ENCODE measurements around the gene MYL7.

The MYL7 gene

GRCh38 chr7:44101966-44102845 lies 38.9 kb downstream of the MYL7 start:
- no peaks in the 10 kb centered on the region for H3K27me3 ChIP-seq (ENCODE audit: insufficient read depth, low read depth, severe bottlenecking)
- no peak for TF ChIP-seq CTCF (IDR thresholded peaks at IDR 0.05; ENCODE audit: low read depth, low read length)
- peaks cover 10% of the 10 kb centered on the region for H3K36me3 ChIP-seq
- H3K9me3 ChIP-seq (ENCODE audit: severe bottlenecking) = no peaks in the 10 kb centered on the region
- H3K4me3 ChIP-seq (ENCODE audit: low read depth, low read length) = no peak overlapping the region
- no peak overlapping the region for H3K27ac ChIP-seq
- no peak for DNase-seq

- no peaks in the 10 kb centered on the region for H3K9me3 ChIP-seq (ENCODE audit: severe bottlenecking)
- DNase-seq = no peak
- H3K27ac ChIP-seq = no peak overlapping the region
- no peak for TF ChIP-seq CTCF (IDR thresholded peaks at IDR 0.05; ENCODE audit: low read depth, low read length)
- peaks cover 5% of the 10 kb centered on the region for H3K36me3 ChIP-seq
- H3K27me3 ChIP-seq (ENCODE audit: insufficient read depth, low read depth, severe bottlenecking) = no peaks in the 10 kb centered on the region
- no peak overlapping the region for H3K4me3 ChIP-seq (ENCODE audit: low read depth, low read length)
Observed at GRCh38 chr7:44101303-44101965, 39.7 kb downstream of the MYL7 start.

- no peak overlapping the region for H3K4me3 ChIP-seq (ENCODE audit: low read depth, low read length)
Observed at GRCh38 chr7:44100458-44101302, 40.5 kb downstream of the MYL7 start.

GRCh38 chr7:44099669-44100068 lies 41.5 kb downstream of the MYL7 start:
- TF ChIP-seq CTCF (IDR thresholded peaks at IDR 0.05; ENCODE audit: low read depth, low read length) = no peak
- no peak overlapping the region for H3K27ac ChIP-seq
- no peaks in the 10 kb centered on the region for H3K9me3 ChIP-seq (ENCODE audit: severe bottlenecking)
- no peak for DNase-seq
- H3K4me3 ChIP-seq (ENCODE audit: low read depth, low read length) = no peak overlapping the region
- no peaks in the 10 kb centered on the region for H3K36me3 ChIP-seq
- no peaks in the 10 kb centered on the region for H3K27me3 ChIP-seq (ENCODE audit: insufficient read depth, low read depth, severe bottlenecking)

More at GRCh38 chr7:44100458-44101302, 40.5 kb downstream of the MYL7 start:
- no peak overlapping the region for H3K27ac ChIP-seq
- no peak for DNase-seq
- no peaks in the 10 kb centered on the region for H3K9me3 ChIP-seq (ENCODE audit: severe bottlenecking)
- no peaks in the 10 kb centered on the region; the same call in 1 of the 2 replicates for H3K36me3 ChIP-seq
- no peak for TF ChIP-seq CTCF (IDR thresholded peaks at IDR 0.05; ENCODE audit: low read depth, low read length)
- H3K27me3 ChIP-seq (ENCODE audit: insufficient read depth, low read depth, severe bottlenecking) = no peaks in the 10 kb centered on the region

- H3K27ac ChIP-seq = no peak overlapping the region
- no peak for TF ChIP-seq CTCF (IDR thresholded peaks at IDR 0.05; ENCODE audit: low read depth, low read length)
- DNase-seq = no peak
- no peaks in the 10 kb centered on the region for H3K36me3 ChIP-seq
- no peaks in the 10 kb centered on the region for H3K9me3 ChIP-seq (ENCODE audit: severe bottlenecking)
- no peak overlapping the region for H3K4me3 ChIP-seq (ENCODE audit: low read depth, low read length)
- H3K27me3 ChIP-seq (ENCODE audit: insufficient read depth, low read depth, severe bottlenecking) = no peaks in the 10 kb centered on the region
Observed at GRCh38 chr7:44098092-44099068, 42.8 kb downstream of the MYL7 start.
